Neural progenitor cell (in vitro differentiated cells): ENCODE data around the gene XPNPEP2.
A peak's percentile ranks its signal among the peaks of the same experiment; 100 is the strongest.

ENCODE experiments used
- CTCF ChIP-seq: fragments of 200-600 bp; sonication (generic); IDR thresholded peaks from 2 replicates; pipeline ENCODE4 v1.5.1; 2017; ENCODE audit warnings: antibody characterized with exemption, mild to moderate bottlenecking
- EZH2 ChIP-seq: fragments of 200-600 bp; sonication (generic); IDR thresholded peaks from 2 replicates; pipeline ENCODE4 v1.6.1; 2017; ENCODE audit warnings: antibody characterized with exemption, mild to moderate bottlenecking, moderate library complexity
- EZH2phosphoT487 ChIP-seq: fragments of 200-600 bp; sonication (generic); IDR thresholded peaks from 2 replicates; pipeline ENCODE4 v1.6.1; 2017; ENCODE audit warnings: antibody characterized with exemption

GRCh38 chrX:129726307-129727111 lies 12.3 kb upstream of the XPNPEP2 start:
- TF ChIP-seq CTCF: peak; percentile 69
- no peak for TF ChIP-seq EZH2
- no peak for TF ChIP-seq EZH2phosphoT487
